WTC11 (cell line): ENCODE results near the gene GABBR2. TPM values are rescaled to one million over a fixed set of nuclear protein-coding genes. Genes with fewer than 3 reads are reported as not detected.

Experiments
- ATAC-seq: fragments of 200-7000 bp; cut with Tn5 transposase; 2 replicates; pipeline ENCODE4 v1.10.0; 2021; ENCODE audit warnings: mild to moderate bottlenecking, moderate library complexity
- CTCF ChIA-PET: fragments of 300-600 bp; sonication (Branson Sonifier 250); formaldehyde crosslinking; loops from one replicate; lab custom pipeline; 2021; ENCODE audit warnings: antibody characterized with exemption; lab: Charles Lee
- POLR2A ChIA-PET: fragments of 350-600 bp; sonication (Branson Sonifier 250); formaldehyde crosslinking; loops from one replicate; lab custom pipeline; 2021; ENCODE audit warnings: antibody characterized with exemption; lab: Charles Lee
- DNase-seq: peaks from one replicate; pipeline ENCODE4 v3.0.0; 2021; ENCODE audit warnings: low spot score
- H3K27ac Mint-ChIP-seq: 2 replicates; pipeline ENCODE4 v1.8.0; 2021; ENCODE audit warnings: mixed read lengths
- H3K27me3 Mint-ChIP-seq: 2 replicates; pipeline ENCODE4 v1.8.0; 2021; ENCODE audit warnings: low read depth, mild to moderate bottlenecking, moderate library complexity, mixed read lengths
- H3K36me3 Mint-ChIP-seq: 2 replicates; pipeline ENCODE4 v1.8.0; 2021; ENCODE audit warnings: mixed read lengths
- H3K4me1 Mint-ChIP-seq: 2 replicates; pipeline ENCODE4 v1.8.0; 2022; ENCODE audit warnings: mixed read lengths
- H3K4me3 Mint-ChIP-seq: 2 replicates; pipeline ENCODE4 v1.8.0; 2021; ENCODE audit warnings: mild to moderate bottlenecking, moderate library complexity, mixed read lengths
- H3K9me3 Mint-ChIP-seq: 2 replicates; pipeline ENCODE4 v1.8.0; 2021; ENCODE audit warnings: mixed read lengths
- AFF4 ChIP-seq: sonication (generic); formaldehyde crosslinking; IDR thresholded peaks from 2 replicates; pipeline ENCODE4 v1.8.1; 2023; ENCODE audit warnings: mild to moderate bottlenecking, missing genetic modification reagents, borderline replicate concordance
- ATF2 ChIP-seq: sonication (generic); formaldehyde crosslinking; IDR thresholded peaks from 2 replicates; pipeline ENCODE4 v1.8.1; 2022; ENCODE audit warnings: low read depth, missing genetic modification reagents, borderline replicate concordance
- E2F5 ChIP-seq: sonication (generic); formaldehyde crosslinking; IDR thresholded peaks from 2 replicates; pipeline ENCODE4 v1.8.1; 2022; ENCODE audit warnings: mild to moderate bottlenecking, moderate library complexity, missing genetic modification reagents
- ELF4 ChIP-seq: sonication (generic); formaldehyde crosslinking; IDR thresholded peaks from 2 replicates; pipeline ENCODE4 v1.8.1; 2022; ENCODE audit warnings: low read depth, mild to moderate bottlenecking, moderate library complexity, missing genetic modification reagents
- ZBTB21 ChIP-seq: sonication (generic); formaldehyde crosslinking; IDR thresholded peaks from 2 replicates; pipeline ENCODE4 v1.8.1; 2023; ENCODE audit warnings: mild to moderate bottlenecking, missing genetic modification reagents, borderline replicate concordance
- ZNF263 ChIP-seq: sonication (generic); formaldehyde crosslinking; IDR thresholded peaks from 2 replicates; pipeline ENCODE4 v1.8.1; 2022; ENCODE audit warnings: low read depth, mild to moderate bottlenecking, moderate library complexity, missing genetic modification reagents
- total RNA-seq: library from RNA; stranded (reverse); gene quantifications from 3 replicates; pipeline ENCODE4 v1.2.3, GENCODE V29; 2021

GABBR2 gene
- total RNA-seq, 1 experiment from 2014 or later = 0.92 TPM

- H3K4me3 Mint-ChIP-seq = no peak overlapping the region
- peaks cover 20% of the 10 kb centered on the region for H3K4me1 Mint-ChIP-seq
- no peak for TF ChIP-seq ATF2 (CRISPR knock-in tag)
- TF ChIP-seq E2F5 (CRISPR knock-in tag) = no peak
- TF ChIP-seq AFF4 (CRISPR knock-in tag) = no peak
- no peak for TF ChIP-seq ZNF263 (CRISPR knock-in tag)
- TF ChIP-seq ZBTB21 = no peak
- no peak for TF ChIP-seq ELF4 (CRISPR knock-in tag)
- no peaks in the 10 kb centered on the region for H3K9me3 Mint-ChIP-seq
- DNase-seq (no peak), ATAC-seq (no peak)
- CTCF ChIA-PET = interaction anchor here (1.0 to 3.1 kb wide), 4 partner anchors 16 to 164 kb away, joined by 3 to 29 read pairs (median 4); partner anchors contain the start of gene TBC1D2
- H3K27me3 Mint-ChIP-seq = no peaks in the 10 kb centered on the region
- POLR2A ChIA-PET = no interaction called here
- no peak overlapping the region for H3K27ac Mint-ChIP-seq
- H3K36me3 Mint-ChIP-seq = peaks cover 14% of the 10 kb centered on the region
These were observed 468.3 kb downstream of the GABBR2 start for GRCh38 chr9:98240475-98240874.

Other genes starting within 250 kb of the GABBR2 start
- gene ANKS6, start 87.6 kb upstream of the GABBR2 start, total RNA-seq = 65.1 to 76.7 TPM (median 66.5 TPM) in 3 replicates
- 19.3 to 24.7 TPM (median 23.7 TPM) in 3 replicates for gene GALNT12, start 98.7 kb upstream of the GABBR2 start, total RNA-seq
- gene COL15A1, start 235.0 kb upstream of the GABBR2 start, total RNA-seq = 0.22 to 0.44 TPM (median 0.39 TPM) in 3 replicates